Measurements from ENCODE around the gene TSPEAR. TPM values are rescaled to one million over a fixed set of nuclear protein-coding genes. Genes with fewer than 3 reads are reported as not detected.

The TSPEAR gene
- total RNA-seq, 1 experiment from 2014 or later = not detected

GRCh38 chr21:44579833-44580144, 131.6 kb downstream of the TSPEAR start:
- CTCF ChIA-PET = no interaction called here
- no peak overlapping the region for H3K27ac Mint-ChIP-seq (ENCODE audit: low read depth, unreplicated experiment)
- H3K9me3 Mint-ChIP-seq (ENCODE audit: unreplicated experiment) = peaks cover 16% of the 10 kb centered on the region
- H3K27me3 Mint-ChIP-seq (ENCODE audit: insufficient read depth, unreplicated experiment) = peaks cover 40% of the 10 kb centered on the region
- DNase-seq (ENCODE audit: unreplicated experiment) = no peak
- POLR2A ChIA-PET = interaction anchor here (0.6 kb wide), 1 partner anchor 1677 kb away, joined by 3 read pairs; no protein-coding TSS in a partner anchor
- no TSS peak for BruUV-seq (replicated peaks)
- peaks cover 3% of the 10 kb centered on the region for H3K4me1 Mint-ChIP-seq (ENCODE audit: insufficient read depth, unreplicated experiment)
- intact Hi-C loops (cut with micrococcal nuclease) = no loop called here
- TF ChIP-seq CTCF (IDR thresholded peaks at IDR 0.05; ENCODE audit: unreplicated experiment) = no peak
- H3K4me3 Mint-ChIP-seq (ENCODE audit: unreplicated experiment) = no peak overlapping the region
- H3K36me3 Mint-ChIP-seq (ENCODE audit: insufficient read depth, unreplicated experiment) = no peaks in the 10 kb centered on the region

GRCh38 chr21:44579056-44579832, 132.1 kb downstream of the TSPEAR start:
- peaks cover 40% of the 10 kb centered on the region for H3K27me3 Mint-ChIP-seq (ENCODE audit: insufficient read depth, unreplicated experiment)
- CTCF ChIA-PET = no interaction called here
- intact Hi-C loops (cut with micrococcal nuclease) = no loop called here
- H3K9me3 Mint-ChIP-seq (ENCODE audit: unreplicated experiment) = peaks cover 16% of the 10 kb centered on the region
- DNase-seq (ENCODE audit: unreplicated experiment) = no peak
- no TSS peak for BruUV-seq (replicated peaks)
- H3K4me3 Mint-ChIP-seq (ENCODE audit: unreplicated experiment) = no peak overlapping the region
- H3K4me1 Mint-ChIP-seq (ENCODE audit: insufficient read depth, unreplicated experiment) = peaks cover 7% of the 10 kb centered on the region
- TF ChIP-seq CTCF (IDR thresholded peaks at IDR 0.05; ENCODE audit: unreplicated experiment) = no peak
- POLR2A ChIA-PET = interaction anchor here (0.6 kb wide), 1 partner anchor 1676 kb away, joined by 3 read pairs; no protein-coding TSS in a partner anchor
- no peaks in the 10 kb centered on the region for H3K36me3 Mint-ChIP-seq (ENCODE audit: insufficient read depth, unreplicated experiment)
- no peak overlapping the region for H3K27ac Mint-ChIP-seq (ENCODE audit: low read depth, unreplicated experiment)

GRCh38 chr21:44578371-44579055, 132.9 kb downstream of the TSPEAR start:
- peaks cover 35% of the 10 kb centered on the region for H3K27me3 Mint-ChIP-seq (ENCODE audit: insufficient read depth, unreplicated experiment)
- H3K4me3 Mint-ChIP-seq (ENCODE audit: unreplicated experiment) = no peak overlapping the region
- TF ChIP-seq CTCF (IDR thresholded peaks at IDR 0.05; ENCODE audit: unreplicated experiment) = no peak
- no TSS peak for BruUV-seq (replicated peaks)
- peaks cover 16% of the 10 kb centered on the region for H3K9me3 Mint-ChIP-seq (ENCODE audit: unreplicated experiment)
- no peaks in the 10 kb centered on the region for H3K36me3 Mint-ChIP-seq (ENCODE audit: insufficient read depth, unreplicated experiment)
- intact Hi-C loops (cut with micrococcal nuclease) = no loop called here
- DNase-seq (ENCODE audit: unreplicated experiment) = no peak
- no peak overlapping the region for H3K27ac Mint-ChIP-seq (ENCODE audit: low read depth, unreplicated experiment)
- ChIA-PET POLR2A (no interaction called here), CTCF (no interaction called here)
- H3K4me1 Mint-ChIP-seq (ENCODE audit: insufficient read depth, unreplicated experiment) = peaks cover 7% of the 10 kb centered on the region

- Mint-ChIP-seq H3K9me3 (ENCODE audit: unreplicated experiment) (peaks cover 17% of the 10 kb centered on the region), H3K27ac (ENCODE audit: low read depth, unreplicated experiment) (no peak overlapping the region), H3K4me3 (ENCODE audit: unreplicated experiment) (no peak overlapping the region), H3K4me1 (ENCODE audit: insufficient read depth, unreplicated experiment) (peaks cover 7% of the 10 kb centered on the region), H3K36me3 (ENCODE audit: insufficient read depth, unreplicated experiment) (no peaks in the 10 kb centered on the region), H3K27me3 (ENCODE audit: insufficient read depth, unreplicated experiment) (peaks cover 44% of the 10 kb centered on the region)
- CTCF ChIA-PET = no interaction called here
- BruUV-seq (replicated peaks) = no TSS peak
- intact Hi-C loops (cut with micrococcal nuclease) = no loop called here
- DNase-seq (ENCODE audit: unreplicated experiment) = no peak
- POLR2A ChIA-PET = no interaction called here
- TF ChIP-seq CTCF (IDR thresholded peaks at IDR 0.05; ENCODE audit: unreplicated experiment) = no peak
Measured at GRCh38 chr21:44576025-44576420, 135.3 kb downstream of the TSPEAR start.
